Ascending aorta (tissue), 2 donors: ENCODE results near the gene ATP9A. TPM values are rescaled to one million over a fixed set of nuclear protein-coding genes. Genes with fewer than 3 reads are reported as not detected.

Experiments used
- DNase-seq, 2 donors: peaks; one replicate each; pipeline ENCODE4 v3.0.0-alpha.2; 2019; ENCODE audit warnings: low spot score in 2 of 2
- H3K27ac ChIP-seq, 2 donors: fragments of 200-600 bp; sonication (generic); one replicate each; pipeline ENCODE4 v1.5.1; 2016 to 2017; ENCODE audit warnings: mild to moderate bottlenecking in 1 of 2
- H3K27me3 ChIP-seq: fragments of 200-600 bp; sonication (generic); one replicate; pipeline ENCODE4 v1.5.1; 2017
- H3K36me3 ChIP-seq, 2 donors: fragments of 200-600 bp; sonication (generic); one replicate each; pipeline ENCODE4 v1.5.1; 2016
- H3K4me1 ChIP-seq, 2 donors: fragments of 200-600 bp; sonication (generic); one replicate each; pipeline ENCODE4 v1.5.1; 2016 to 2017; ENCODE audit warnings: mild to moderate bottlenecking in 1 of 2
- H3K4me3 ChIP-seq, 2 donors: fragments of 200-600 bp; sonication (generic); one replicate each; pipeline ENCODE4 v1.5.1; 2016 to 2017; ENCODE audit warnings: mild to moderate bottlenecking in 1 of 2
- H3K9me3 ChIP-seq, 2 donors: fragments of 200-600 bp; sonication (generic); one replicate each; pipeline ENCODE4 v1.5.1; 2016
- CTCF ChIP-seq, 3 experiments: fragments of 200-600 bp in 2 of 3; fragments of 450-650 bp in 1 of 3; sonication (generic) in 2 of 3; IDR thresholded peaks; one replicate each; pipeline ENCODE4 v1.5.1; 2016 to 2019; ENCODE audit warnings: antibody characterized with exemption in 3 of 3, mild to moderate bottlenecking in 1 of 3, moderate library complexity in 1 of 3
- intact Hi-C: fragments of 100-400 bp; cut with DNase I; formaldehyde crosslinking; loops from one replicate; pipeline ENCODE4 v1.15.1; 2023
- total RNA-seq: library from RNA; depleted of rRNA; stranded (reverse); fragments of >200 nt; gene quantifications from one replicate; pipeline ENCODE4 v1.1.0, GENCODE V29; 2016

ATP9A gene
- total RNA-seq, 1 donor from 2014 or later, result 14.5 TPM

- Histone ChIP-seq H3K4me1 (no peaks in the 10 kb centered on the region), H3K36me3 (peaks cover 0 to 5% of the 10 kb centered on the region in 2 donors), H3K27me3 (no peaks in the 10 kb centered on the region), H3K4me3 (no peak overlapping the region), H3K9me3 (no peaks in the 10 kb centered on the region), H3K27ac (no peak overlapping the region)
- DNase-seq, result no peak
- intact Hi-C loops, result no loop called here
- no peak for TF ChIP-seq CTCF (IDR thresholded peaks at IDR 0.05)
These were observed 52.9 kb downstream of the ATP9A start for GRCh38 chr20:51715163-51715855.

- Histone ChIP-seq H3K4me3 (no peak overlapping the region), H3K4me1 (no peaks in the 10 kb centered on the region), H3K36me3 (peaks cover 0 to 5% of the 10 kb centered on the region in 2 donors), H3K9me3 (no peaks in the 10 kb centered on the region), H3K27me3 (no peaks in the 10 kb centered on the region), H3K27ac (no peak overlapping the region)
- intact Hi-C loops, result no loop called here
- no peak for DNase-seq
- no peak for TF ChIP-seq CTCF (IDR thresholded peaks at IDR 0.05)
These were observed 55.0 kb downstream of the ATP9A start for GRCh38 chr20:51713213-51713598.

GRCh38 chr20:51712501-51713212, 55.5 kb downstream of the ATP9A start:
- peak; percentile 22 to 52 (median 34) for TF ChIP-seq CTCF (IDR thresholded peaks at IDR 0.05)
- no peak for DNase-seq
- no peaks in the 10 kb centered on the region for H3K4me1 ChIP-seq
- no peaks in the 10 kb centered on the region for H3K27me3 ChIP-seq
- intact Hi-C loops, result no loop called here
- H3K9me3 ChIP-seq, result no peaks in the 10 kb centered on the region
- peaks cover 4 to 5% of the 10 kb centered on the region in 2 donors for H3K36me3 ChIP-seq
- H3K27ac ChIP-seq, result no peak overlapping the region
- no peak overlapping the region for H3K4me3 ChIP-seq

GRCh38 chr20:51711426-51711825, 56.8 kb downstream of the ATP9A start:
- Histone ChIP-seq H3K36me3 (peaks cover 5 to 11% of the 10 kb centered on the region in 2 donors), H3K27me3 (no peaks in the 10 kb centered on the region), H3K4me3 (no peak overlapping the region), H3K9me3 (no peaks in the 10 kb centered on the region), H3K4me1 (no peaks in the 10 kb centered on the region), H3K27ac (no peak overlapping the region)
- intact Hi-C loops, result no loop called here
- DNase-seq, result no peak
- TF ChIP-seq CTCF (IDR thresholded peaks at IDR 0.05), result no peak

GRCh38 chr20:51710361-51710894, 57.8 kb downstream of the ATP9A start:
- no peak for DNase-seq
- no peaks in the 10 kb centered on the region for H3K4me1 ChIP-seq
- no peak overlapping the region for H3K27ac ChIP-seq
- no peak for TF ChIP-seq CTCF (IDR thresholded peaks at IDR 0.05)
- H3K4me3 ChIP-seq, result no peak overlapping the region
- no peaks in the 10 kb centered on the region for H3K27me3 ChIP-seq
- peaks cover 5 to 11% of the 10 kb centered on the region in 2 donors for H3K36me3 ChIP-seq
- H3K9me3 ChIP-seq, result no peaks in the 10 kb centered on the region
- intact Hi-C loops, result no loop called here
